Panc1 (cell line): ENCODE results near the gene TSHZ1.

Experiments used
- CTCF ChIP-seq: fragments of 450-650 bp; IDR thresholded peaks from 2 replicates; pipeline ENCODE4 v1.5.1; 2017; ENCODE audit warnings: mild to moderate bottlenecking
- REST ChIP-seq, 2 experiments: IDR thresholded peaks; 2 replicates each; pipeline ENCODE4 v1.6.1; 2011 to 2012; ENCODE audit warnings: low read depth in 2 of 2, control low read depth in 1 of 2, low read length in 1 of 2, mild to moderate bottlenecking in 1 of 2, moderate library complexity in 1 of 2; ENCODE audit not compliant: insufficient read depth in 1 of 2

GRCh38 chr18:75335511-75335910 lies 124.9 kb downstream of the TSHZ1 start:
- TF ChIP-seq CTCF = no peak
- no peak for TF ChIP-seq REST (IDR thresholded peaks at IDR 0.05; ENCODE audit: insufficient read depth in 1 of 2, low read depth in 2 of 2, low read length in 1 of 2)
